Dedifferentiated amniotic fluid mesenchymal stem cell (primary cell): ENCODE results near the gene AMOTL1.
"Not testable (repeated sequence)": the region's sequence is repeated elsewhere in the genome, so short reads cannot be mapped to it uniquely, and the experiment has no call there.

Experiments used
- DNase-seq: peaks from one replicate; pipeline ENCODE4 v3.0.0-alpha.2; 2016; ENCODE audit errors: extremely low spot score

AMOTL1 gene

DNA sequence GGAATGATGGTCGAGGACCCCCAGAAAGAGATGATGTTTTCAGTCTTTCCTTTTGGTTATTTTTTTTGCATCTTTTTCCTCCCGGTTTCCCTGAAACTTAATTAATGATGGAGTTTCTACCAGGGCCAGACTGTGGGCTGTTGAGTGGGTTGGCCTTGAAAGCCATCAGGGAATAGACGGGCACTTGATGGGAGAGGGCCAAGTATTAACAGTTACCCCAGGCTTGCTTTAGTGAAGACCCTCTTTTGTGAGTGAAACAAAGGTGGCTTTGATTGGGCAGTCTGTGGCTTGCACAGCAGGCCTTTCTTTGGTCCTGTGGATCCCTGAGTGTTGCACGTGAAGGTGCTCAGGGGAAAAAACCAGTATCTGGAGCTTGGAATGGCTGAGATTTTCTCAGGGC, 56.9 kb downstream of the AMOTL1 start:
- no peak for DNase-seq

DNA sequence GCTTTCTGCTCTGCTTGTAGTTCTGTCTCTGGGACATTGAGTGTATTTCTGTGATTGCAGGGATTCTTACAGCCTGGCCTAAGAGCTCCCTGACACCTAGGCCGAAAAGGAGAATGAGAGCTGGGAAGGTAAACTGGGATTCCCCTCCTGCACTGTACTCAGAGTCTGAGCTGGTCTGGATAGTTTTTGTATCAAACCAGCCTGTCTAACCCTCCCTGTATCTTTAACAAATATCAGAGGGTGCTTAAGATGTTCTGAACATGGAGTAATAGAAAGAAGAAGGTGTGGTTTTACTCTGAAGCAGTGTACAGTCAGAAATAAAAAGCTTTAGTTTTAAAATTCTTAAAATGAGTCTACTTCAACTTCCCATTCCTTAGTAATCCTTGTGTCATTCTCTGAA, 57.3 kb downstream of the AMOTL1 start:
- DNase-seq = no peak

DNA sequence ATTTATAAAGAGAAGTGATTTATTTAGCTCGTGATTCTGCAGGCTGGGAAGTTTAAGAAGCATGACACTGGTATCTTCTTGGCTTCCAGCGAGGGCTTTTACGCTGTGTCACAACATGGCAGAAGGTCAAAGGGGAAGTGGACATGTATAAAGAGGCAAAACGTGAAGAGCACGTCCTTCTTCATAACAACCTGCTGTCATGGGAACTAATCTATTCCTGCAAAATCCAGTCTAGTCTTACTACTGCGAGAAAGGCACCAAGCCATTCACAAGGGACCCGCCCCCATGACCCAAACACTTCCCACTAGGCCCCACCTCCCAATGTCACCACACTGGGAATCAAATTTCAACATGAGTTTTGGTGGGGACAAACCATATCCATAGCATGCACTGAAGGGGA, 58.3 kb downstream of the AMOTL1 start:
- DNase-seq = no peak

DNA sequence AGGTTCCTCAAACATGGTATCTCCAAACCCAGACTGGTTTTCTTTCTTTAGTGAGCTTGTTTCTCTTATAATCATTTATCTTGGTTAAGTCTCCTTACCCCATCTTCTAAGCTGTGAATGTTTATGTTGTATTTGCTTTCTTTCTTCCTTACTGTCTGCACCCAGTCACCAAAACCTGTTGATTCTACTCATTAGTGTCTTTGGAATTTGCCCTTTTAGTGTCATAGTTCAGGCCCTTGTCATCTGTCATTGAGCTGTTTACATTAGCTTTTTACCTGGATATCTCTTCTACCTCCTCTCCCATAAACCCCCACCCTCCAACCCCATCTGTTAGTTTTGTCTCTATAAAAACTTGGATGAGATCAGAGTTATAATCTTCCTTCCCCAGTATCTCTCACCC, 59.9 kb downstream of the AMOTL1 start:
- no peak for DNase-seq

DNA sequence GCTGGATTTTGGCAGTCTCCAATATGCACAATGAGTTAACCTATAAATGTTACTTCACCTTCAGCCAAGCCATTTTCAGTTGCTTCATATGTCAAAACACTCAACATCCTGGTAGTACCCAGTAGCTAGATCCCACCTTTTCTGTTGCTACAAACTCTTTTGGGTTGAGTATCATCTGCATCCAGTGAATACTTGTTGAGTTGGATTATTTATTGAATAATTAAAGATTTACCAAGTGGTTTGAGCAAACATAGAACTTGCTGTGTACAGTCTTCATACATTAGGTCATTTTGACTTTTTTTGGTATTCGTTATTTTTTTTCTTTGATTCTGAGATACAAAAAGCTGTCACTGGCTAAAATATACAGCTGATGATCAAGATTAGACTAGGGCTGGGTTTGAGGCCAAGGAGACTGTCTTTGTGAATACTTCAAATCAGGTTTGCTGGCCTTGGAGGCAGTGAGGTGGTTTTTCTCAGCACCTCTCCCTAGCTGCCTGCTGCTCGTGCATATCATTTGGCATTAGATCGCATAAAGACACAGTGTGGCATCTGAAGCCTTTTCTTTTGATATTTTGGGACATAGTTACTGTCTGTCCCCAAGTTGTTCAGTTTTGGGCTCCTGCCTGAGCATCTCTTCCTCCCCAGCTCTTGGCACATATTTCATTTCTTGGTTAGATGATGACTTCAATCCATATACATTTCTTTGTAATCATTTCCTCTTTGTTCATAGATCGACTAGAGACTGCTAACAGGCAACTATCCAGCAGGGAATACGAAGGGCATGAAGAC, 62.8 kb downstream of the AMOTL1 start:
- DNase-seq = no peak

DNA sequence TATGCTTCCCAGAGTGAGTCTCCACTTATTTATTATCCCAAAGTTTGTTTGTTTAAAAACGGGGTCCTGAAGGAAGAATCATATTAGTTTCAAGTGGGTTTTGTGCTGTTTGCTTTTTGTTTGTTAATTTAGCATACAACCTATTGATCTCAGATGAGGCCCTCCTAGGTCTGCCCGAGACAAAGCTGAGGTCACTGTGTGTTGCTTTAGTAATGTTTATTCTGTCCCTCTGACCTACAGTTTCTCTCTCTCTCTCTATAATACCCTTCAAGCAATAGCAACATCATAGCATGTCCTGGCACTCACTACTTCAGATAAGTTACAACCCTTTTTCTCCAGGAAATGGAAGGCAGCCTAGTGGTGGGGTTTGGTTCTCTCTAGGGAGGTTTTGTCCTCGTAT, 63.4 kb downstream of the AMOTL1 start:
- DNase-seq = no peak

DNA sequence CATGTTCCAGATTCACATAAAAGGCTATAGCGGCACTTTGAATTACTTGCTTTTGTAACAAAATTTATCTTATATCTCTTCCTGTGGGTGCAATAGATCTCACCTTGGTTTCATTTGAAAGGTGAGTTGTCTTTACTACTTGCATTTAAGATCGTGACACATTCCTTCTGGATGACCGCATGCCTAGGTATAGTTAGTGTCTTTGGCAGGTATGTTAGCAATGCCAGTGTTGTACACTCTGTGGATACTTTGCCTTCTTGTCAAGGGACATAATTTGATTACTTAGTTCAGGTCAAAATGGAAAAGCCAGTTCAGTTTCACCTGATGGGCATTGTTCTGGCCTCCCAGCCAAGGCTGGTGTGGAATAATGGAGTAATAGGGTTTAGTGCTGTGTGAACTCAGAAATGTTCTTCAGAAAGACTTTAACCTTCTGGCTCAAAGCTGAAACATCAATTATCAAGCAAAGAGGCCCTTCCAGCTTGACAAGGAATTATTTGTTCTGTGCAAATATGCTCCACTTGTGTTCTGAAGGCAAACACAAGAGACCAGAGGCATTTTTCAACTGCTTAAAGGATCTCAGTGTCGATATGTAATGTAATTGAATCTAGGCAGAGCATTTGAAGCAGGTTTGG, 64.6 kb downstream of the AMOTL1 start:
- no peak for DNase-seq

DNA sequence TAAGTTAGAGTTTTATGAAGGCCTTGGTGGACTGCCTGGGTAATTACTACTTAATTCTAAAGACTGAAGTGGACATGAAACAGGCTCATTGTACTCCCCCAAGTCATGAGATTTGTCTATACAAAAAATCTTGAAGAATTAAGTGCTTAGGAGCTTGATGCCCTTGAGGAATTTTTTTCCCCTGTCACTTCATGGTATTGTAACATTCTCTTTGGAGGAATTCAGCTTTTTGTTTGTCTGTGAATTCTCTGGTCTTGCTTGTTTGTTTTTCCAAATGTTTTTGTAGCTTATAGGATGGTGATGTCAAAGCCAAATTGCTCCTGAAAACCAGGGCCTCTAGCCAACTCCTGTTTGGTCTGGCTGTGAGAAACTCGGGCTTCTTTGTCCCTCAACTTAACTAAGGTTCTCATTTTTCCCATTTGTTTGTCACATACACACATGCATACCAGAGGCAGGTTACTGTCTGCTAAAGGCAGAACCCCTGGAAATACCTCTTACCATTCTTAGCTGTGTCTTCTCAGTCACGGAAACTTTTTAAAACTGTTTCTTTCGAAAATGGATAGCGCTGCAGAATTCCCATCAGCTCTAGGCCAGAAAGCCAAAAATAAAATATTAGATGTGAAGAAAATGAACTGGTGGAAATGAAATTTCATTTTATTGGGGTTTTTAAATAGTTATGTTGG, 66.9 kb downstream of the AMOTL1 start:
- peak; percentile 62 for DNase-seq

DNA sequence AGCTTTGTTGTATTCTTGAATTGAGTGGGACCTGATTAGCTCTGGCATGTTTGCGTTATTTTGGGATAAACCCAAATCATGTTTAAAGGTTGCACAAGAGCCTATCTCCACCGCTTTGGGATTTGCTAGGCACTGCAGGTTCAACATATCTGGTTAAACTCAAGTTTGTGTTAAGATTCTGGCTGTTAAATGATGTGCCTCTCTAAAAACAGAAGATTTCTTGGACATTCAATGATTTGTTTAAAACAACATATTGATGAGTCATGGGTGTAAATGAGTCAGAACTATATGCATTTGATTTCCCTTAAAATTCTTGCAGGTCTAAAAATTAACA, 67.4 kb downstream of the AMOTL1 start:
- no peak for DNase-seq

DNA sequence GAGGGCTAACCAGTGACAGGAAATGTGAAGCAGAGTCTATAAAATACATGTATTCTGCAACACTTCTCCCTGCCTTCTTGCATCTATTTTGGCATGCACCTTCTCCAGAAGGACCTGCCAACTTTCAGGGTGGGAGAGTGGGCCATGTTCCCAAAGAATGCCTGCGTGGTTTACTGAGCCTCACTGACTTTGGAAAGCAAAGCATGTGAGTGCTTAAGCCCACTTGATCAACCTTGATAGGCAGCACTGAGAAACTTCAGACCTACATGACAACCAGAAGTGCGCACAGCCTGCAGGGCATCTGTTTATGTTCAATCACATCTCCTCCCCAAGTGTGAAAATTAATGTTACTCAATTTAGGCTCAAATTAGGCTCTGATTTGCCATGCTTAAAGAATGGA, 69.2 kb downstream of the AMOTL1 start:
- no peak for DNase-seq

DNA sequence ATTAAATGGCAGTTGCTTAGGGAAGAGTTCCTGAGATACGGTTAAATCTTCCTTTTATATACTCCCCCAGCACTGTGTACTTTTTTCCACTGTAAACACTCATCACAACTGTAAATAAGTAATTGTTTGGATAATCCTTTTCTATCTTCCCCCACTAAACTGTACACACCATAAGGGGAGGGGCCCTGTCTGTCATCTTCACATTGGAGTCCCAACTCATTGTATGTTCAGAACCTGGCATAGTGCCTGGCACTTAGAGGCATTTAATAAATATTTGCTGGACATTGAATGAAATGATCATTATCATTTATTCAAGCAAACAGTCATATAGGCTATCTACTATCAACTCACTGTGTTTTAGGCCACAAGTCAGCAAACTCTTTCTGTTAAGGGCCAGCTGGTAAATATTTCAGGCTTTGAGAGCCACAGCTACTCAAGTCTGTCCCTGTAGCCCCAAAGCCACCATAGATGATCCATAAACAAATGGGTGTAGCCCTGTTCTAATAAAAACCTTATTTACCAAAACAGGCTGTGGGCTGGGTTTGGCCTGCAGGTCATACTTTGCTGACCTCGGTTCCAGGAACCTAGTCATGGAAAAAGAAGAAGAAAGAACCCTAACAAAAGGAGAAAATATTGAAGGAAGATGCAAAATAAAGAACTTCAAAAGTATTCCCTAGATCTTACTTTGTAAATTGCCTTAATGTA, 70.0 kb downstream of the AMOTL1 start:
- no peak for DNase-seq

DNA sequence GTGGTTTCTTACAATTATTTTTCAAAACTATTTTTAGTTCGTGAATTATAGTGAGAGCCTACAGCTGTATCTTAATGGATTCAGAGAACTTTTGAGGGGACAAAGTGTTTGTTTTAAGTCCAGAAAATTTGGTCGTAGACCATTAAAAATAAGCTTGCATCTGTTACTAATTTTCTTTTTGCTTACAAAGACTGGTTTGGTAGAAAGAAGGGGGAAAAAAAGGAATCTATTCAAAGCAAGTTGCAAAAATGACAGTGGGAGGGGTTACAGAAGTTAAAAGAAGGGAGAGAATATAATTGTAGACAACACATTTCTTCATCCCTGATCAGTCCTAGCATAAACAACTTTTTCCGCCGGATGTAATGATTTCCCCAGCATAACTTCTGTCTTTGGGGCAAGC, 72.1 kb downstream of the AMOTL1 start:
- no peak for DNase-seq

DNA sequence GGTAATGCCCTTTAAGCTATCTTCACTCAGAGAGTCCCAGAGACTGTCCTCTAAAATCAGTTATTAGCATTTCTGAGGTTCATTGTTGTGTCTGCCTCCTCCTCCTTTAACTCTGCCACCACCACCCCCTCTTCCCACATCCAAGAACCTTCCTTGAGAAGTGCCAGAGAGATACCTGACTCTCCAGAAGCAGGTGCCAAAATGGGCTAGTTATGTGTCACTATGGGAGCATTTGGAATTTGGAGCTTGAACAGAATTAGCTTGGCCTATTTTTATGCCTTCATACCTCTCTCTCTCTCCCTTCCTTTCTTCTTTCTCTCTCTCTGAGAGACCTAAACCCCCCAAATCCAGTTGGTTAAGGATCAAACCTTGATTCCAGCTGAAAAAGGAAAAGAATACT, 75.9 kb downstream of the AMOTL1 start:
- no peak for DNase-seq

DNA sequence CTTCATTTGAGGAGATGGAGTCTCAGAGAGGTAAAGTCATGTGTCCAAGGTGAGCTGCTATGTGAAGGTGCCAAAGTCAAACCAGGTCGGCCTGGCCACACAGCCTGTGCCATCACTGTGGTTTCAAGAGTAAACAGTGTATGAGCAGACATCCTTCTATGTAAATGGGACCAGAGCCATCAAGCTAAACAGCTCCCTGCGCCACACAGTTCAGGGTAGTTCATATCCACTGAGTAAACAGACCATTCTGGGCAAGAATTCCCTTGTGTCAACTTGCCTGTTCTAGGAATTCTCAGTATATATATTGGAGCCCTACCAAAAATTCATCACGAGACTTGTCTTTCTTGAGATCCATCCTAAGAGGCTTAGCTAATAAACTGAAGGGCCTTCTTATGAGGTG, 77.5 kb downstream of the AMOTL1 start:
- no peak for DNase-seq

DNA sequence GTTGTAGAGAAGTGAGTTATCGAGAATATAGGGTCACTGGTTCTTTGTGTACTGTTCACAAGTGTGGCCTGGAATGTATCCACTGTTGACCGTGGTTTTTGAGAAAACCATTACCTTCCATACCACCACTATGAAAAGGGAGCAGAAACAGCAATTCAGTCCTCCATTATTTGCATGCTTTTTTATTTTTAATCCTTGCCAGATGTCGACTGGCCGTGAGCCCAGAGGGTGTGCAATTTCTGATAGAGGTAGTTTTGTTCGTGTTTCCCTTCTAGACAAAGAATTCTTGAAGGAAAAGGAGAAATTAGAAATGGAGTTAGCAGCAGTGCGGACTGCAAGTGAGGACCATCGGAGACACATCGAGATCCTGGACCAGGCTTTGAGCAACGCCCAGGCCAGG, 81.7 kb downstream of the AMOTL1 start:
- no peak for DNase-seq

DNA sequence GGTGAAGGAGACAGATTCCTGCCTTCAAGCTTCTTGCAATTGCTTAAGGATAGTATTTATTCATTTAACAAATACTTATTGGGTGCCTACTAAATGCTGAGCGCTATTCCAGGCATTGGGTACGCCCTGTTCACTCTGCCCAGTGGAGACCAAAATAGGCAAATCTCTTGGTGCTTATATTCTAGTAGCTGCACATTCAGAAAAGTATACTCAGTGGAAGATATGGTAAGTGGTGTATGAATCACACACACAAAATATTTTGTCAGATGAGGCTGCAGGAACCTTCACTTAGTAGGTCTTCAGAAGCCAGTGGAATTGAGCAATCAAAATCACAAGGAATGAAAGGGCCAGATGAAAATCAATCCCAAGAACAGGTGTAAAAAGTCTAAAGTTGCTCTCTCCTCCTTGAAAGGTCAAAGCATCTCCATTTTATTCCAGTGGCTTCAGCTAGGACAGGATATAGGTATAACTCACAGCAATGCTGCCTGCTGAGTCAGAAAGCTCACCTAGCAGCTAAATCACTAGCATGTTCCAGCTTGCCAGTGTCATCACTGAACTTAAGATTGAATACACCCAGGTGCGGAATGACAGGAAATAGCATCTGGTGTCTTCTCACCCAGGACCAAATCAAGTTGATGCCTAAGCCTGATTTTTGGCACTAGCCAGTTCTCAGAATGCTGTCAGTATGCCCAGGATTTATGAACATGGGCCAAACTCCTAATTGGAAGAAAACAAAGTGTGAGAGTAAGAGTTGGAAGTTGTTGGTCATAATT, 83.9 kb downstream of the AMOTL1 start:
- DNase-seq = no peak

DNA sequence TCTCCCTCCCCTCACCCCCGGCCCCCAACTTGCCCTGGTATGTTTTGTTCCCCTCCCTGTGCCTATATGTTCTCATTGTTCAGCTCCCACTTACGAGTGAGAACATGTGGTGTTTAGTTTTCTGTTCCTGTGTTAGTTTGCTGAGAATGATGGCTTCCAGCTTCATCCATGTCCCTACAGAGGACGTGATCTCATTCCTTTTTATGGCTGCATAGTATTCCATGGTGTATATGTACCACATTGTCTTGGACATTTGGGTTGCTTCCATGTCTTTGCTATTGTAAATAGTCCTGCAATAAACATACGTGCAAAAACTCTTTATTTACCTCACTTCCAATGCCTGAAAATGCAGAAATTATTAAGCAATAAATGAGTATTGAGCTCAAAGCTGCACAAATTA, 85.1 kb downstream of the AMOTL1 start:
- not testable (repeated sequence) for DNase-seq

DNA sequence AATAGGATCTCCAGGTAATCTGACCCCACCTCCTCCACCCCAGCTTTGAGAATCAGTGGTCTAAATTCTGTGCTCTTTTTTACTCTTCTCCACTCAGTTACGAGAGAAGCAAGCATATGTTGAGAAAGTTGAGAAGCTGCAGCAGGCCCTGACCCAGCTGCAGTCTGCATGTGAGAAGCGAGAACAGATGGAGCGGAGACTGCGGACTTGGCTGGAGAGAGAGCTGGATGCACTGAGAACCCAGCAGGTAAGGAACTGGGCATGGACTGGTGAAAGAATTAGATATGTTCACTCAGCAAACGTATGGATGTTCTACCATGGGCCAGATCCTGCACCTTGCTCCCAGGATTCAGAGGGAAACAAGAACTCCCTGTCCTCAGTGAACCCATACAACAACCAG, 85.7 kb downstream of the AMOTL1 start:
- no peak for DNase-seq

DNA sequence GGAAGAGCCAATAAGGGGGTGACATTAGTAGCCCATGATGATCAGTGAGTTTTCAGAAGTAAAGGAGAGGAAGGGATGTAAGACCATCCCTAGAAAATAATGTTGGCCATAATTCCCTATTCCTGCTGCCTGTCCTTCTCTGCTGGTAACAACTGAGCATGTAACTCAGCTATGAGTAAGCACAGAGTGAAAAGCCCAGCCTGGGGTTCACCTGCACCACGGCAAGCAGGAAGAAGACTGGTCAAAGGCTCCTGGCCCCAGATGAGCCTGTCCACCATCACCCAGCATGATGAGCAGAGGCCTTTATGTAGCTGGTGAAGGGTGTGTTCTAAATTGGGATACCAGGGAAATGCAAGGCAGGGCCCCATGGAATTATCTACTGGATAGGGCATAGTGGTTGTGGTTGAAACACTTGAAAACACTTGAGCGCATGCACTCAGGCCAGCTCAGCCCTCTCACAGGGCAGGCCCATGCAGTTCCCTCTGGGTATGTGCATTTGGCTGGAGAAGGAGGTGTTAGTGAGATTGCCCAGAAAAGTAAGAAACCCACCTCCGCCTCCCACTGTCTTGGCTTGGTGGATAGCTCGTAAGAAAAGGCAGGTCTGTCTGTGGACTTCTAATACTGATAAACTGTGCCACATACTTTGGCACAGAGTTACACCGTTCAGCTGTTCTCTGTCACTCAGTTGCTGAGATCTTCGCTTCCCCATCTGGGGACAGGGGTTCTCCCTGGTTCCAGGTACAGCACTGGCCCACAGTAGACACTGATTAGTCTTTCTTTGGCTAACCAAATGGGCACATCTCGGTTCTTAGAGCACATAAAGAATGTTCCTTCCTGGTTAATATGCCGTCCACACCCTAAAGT, 86.8 kb downstream of the AMOTL1 start:
- DNase-seq = no peak

DNA sequence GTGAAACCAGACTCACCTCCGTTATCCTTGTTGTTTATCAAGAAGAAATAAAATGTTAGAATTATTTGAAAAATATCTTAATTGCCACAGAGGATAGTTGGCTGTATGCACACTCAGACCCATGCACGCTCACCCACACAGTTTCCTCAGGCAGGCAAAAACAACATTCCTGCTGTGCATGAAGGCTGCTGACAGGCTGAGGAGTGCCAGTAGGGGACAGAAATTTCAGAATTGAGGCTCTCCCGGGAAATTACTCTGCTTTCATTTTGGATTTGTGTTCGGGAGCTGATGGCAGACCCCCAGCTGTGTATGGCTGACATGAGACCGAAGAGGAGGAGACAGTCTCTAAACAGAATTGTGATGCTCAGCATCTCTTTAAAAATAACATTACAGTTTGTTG, 87.5 kb downstream of the AMOTL1 start:
- DNase-seq = no peak

DNA sequence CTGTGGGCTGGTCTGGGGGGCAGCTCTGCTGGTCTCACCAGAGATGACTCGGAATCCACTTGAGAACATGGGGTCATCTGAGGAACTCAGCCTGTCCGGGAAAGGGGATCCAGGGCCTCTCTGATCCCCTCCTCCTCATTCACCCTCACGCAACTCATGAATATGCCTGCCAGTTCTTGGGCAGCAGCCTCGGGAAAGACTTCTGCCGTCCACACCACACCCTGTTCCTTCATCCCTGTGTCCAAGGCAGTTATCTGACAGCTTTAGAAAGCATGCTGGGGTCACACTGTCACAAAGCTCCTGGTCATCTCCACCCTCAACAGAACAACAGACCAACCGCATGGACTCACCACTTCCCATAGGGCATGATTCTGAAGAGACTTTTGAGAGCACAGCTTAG, 88.3 kb downstream of the AMOTL1 start:
- DNase-seq = no peak
